Measurements from ENCODE around the gene LZIC. TPM values are rescaled to one million over a fixed set of nuclear protein-coding genes. Genes with fewer than 3 reads are reported as not detected.

LZIC gene
- total and polyA plus RNA-seq, 3 donors from 2014 or later: 48.6 to 104 (median 49.4) TPM

GRCh38 chr1:9900142-9901043, 42.8 kb downstream of the LZIC start:
- TF ChIP-seq POLR2A (IDR thresholded peaks at IDR 0.05) (no peak), CTCF (IDR thresholded peaks at IDR 0.05) (no peak)
- H3K36me3 ChIP-seq (ENCODE audit: low read depth, missing control alignments): no peaks in the 10 kb centered on the region

DNA sequence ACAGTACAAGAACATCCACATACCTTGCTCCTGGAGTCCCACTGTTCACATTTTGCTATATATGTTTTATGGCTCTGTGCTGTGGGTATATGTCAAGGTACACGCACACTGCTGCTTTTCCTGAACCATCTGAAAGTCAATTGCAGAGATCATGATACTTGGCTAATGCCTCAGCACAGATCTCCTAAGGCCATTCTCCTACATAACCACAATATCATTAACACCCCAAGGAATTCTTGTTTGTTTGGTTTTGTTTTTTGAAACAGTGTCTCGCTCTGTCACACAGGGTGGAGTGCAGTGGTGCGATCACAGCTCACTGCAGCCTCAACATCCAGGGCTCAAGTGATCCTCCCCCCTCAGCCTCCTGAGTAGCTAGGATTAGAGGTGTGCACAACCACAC, 49.1 kb downstream of the LZIC start:
- H3K36me3 ChIP-seq (ENCODE audit: low read depth, missing control alignments): no peaks in the 10 kb centered on the region
- no peaks in the 10 kb centered on the region for H3K27me3 ChIP-seq
- peaks cover 23% of the 10 kb centered on the region for H3K4me1 ChIP-seq
- no peak for DNase-seq
- 85 to 90% methylated on average over 3 of the region's 3 CpGs for WGBS, 2 donors
- intact Hi-C loops (cut with DNase I; ENCODE audit: low total_unique reads): no loop called here
- no peaks in the 10 kb centered on the region for H3K9me3 ChIP-seq
- H3K4me3 ChIP-seq: no peak overlapping the region
- TF ChIP-seq CTCF (IDR thresholded peaks at IDR 0.05) (no peak), POLR2A (IDR thresholded peaks at IDR 0.05) (no peak)
- peak overlapping the region in 1 of 2 donors; percentile 23 for H3K27ac ChIP-seq

More at GRCh38 chr1:9900142-9901043, 42.8 kb downstream of the LZIC start:
- Histone ChIP-seq H3K4me1 (peaks cover 32% of the 10 kb centered on the region), H3K27me3 (no peaks in the 10 kb centered on the region), H3K27ac (peak overlapping the region; percentile 6 to 84), H3K9me3 (no peaks in the 10 kb centered on the region), H3K4me3 (no peak overlapping the region)
- 62 to 68% methylated on average over 18 of the region's 18 CpGs for WGBS, 2 donors
- intact Hi-C loops (cut with DNase I; ENCODE audit: low total_unique reads): no loop called here
- peak; percentile 83 for DNase-seq

DNA sequence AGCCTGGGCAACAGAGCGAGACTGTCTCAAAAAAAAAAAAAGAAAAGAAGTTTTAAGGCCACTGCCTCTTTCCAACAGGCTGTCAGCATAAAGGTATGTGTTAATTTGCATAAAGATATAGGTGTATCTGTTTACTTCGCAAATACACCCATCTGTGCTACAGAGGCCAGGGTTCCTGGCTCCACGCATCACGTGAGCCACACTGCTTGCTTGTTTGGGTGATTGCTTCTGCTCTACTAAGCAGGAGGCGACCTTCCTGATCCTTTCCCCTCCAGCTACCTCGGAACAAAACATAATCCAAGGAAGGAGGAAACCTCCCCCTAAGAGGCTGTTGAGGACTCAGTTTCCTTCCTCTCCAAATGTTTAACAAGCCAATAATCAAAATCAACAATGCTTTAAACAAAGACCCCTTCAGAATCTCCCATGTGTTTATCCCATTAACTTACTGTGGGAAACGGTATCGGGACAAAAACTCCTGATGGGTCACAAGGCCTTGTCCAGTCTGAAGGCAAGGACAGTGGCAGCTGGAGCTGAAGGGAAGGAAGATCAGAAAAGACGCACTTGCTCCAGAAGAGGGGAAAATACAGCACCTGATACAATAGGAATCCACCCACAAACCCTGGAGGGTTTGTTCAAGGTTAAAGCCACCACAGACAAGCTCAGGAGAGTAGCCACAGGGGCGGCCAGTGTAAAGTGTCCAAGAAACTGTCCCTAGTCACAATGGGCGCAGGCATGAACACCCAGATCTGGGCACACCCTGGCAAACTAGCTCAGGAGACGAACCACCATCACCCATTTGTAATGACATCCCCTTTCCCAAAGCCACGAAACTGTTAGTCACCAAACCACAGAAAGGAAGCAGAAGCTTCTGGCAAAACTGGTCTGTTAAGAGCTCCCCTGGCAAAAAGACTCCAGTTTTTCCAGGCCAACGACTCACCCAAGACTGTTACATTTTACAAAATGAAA, 50.3 kb downstream of the LZIC start:
- no peak overlapping the region for H3K4me3 ChIP-seq
- peaks cover 23% of the 10 kb centered on the region for H3K4me1 ChIP-seq
- no peak for TF ChIP-seq POLR2A (IDR thresholded peaks at IDR 0.05)
- no peak for TF ChIP-seq CTCF (IDR thresholded peaks at IDR 0.05)
- H3K27ac ChIP-seq: peak overlapping the region; percentile 4 to 23
- DNase-seq: no peak
- intact Hi-C loops (cut with DNase I; ENCODE audit: low total_unique reads): no loop called here
- 55 to 72% methylated on average over 14 of the region's 14 CpGs for WGBS, 2 donors
- H3K27me3 ChIP-seq: no peaks in the 10 kb centered on the region
- H3K9me3 ChIP-seq: no peaks in the 10 kb centered on the region
- H3K36me3 ChIP-seq (ENCODE audit: low read depth, missing control alignments): no peaks in the 10 kb centered on the region

- no peak overlapping the region for H3K27ac ChIP-seq
- no peaks in the 10 kb centered on the region for H3K27me3 ChIP-seq
- H3K4me3 ChIP-seq: no peak overlapping the region
- H3K4me1 ChIP-seq: peaks cover 23% of the 10 kb centered on the region
- H3K36me3 ChIP-seq (ENCODE audit: low read depth, missing control alignments): no peaks in the 10 kb centered on the region
- H3K9me3 ChIP-seq: no peaks in the 10 kb centered on the region
- intact Hi-C loops (cut with DNase I; ENCODE audit: low total_unique reads): no loop called here
- DNase-seq: no peak
- TF ChIP-seq POLR2A (IDR thresholded peaks at IDR 0.05) (no peak), CTCF (IDR thresholded peaks at IDR 0.05) (no peak)
- WGBS, 2 donors: 65 to 70% methylated on average over 5 of the region's 5 CpGs
Measured at GRCh38 chr1:9891207-9891606, 52.0 kb downstream of the LZIC start.

Measured in testis (tissue), 3 donors.